ENCODE data around the gene DAGLA.
A peak's percentile ranks its signal among the peaks of the same experiment; 100 is the strongest.

The DAGLA gene

DNA sequence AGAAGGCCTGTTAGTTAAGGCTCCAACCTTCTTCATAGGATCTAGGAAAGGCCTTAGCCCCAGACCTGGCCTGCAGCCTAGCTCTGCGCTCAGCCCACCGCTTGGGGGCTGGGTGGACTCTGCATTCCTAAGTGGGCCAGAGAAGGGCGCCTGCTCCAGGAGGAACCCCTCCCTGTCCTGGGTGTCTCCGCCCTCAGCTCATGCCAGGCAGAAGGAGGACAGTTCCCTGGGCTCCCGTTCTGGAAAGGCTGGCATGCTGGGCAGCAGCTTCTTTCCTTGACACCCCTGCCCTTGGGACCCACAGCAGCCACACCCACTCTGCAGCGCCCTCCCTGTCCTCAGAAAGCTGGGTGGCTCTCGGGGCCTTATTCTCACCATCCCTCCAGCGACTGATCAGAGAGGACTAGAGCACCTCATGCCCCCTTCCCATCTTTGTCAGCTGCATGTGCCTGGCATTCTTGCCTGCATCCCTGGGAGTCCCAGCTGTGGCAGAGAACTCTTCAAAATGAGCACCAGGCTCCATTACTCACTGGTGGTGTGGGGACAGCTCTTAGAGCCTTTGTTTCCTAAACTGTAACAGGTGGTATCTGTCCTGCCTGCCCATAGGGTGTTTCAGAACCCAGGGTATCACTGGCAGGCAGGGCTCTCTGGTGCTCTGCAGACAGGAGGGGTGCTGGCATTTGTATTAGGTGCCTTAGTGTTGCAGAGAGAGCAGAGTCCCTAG, 51.9 kb downstream of the DAGLA start:
- no peak for DNase-seq

- peak in 1 of 2 donors; percentile 62 for DNase-seq
Observed at GRCh38 chr11:61732705-61733104, 52.5 kb downstream of the DAGLA start.

- peak; percentile 79 to 94 for DNase-seq
Observed at GRCh38 chr11:61733120-61733978, 53.2 kb downstream of the DAGLA start.

DNA sequence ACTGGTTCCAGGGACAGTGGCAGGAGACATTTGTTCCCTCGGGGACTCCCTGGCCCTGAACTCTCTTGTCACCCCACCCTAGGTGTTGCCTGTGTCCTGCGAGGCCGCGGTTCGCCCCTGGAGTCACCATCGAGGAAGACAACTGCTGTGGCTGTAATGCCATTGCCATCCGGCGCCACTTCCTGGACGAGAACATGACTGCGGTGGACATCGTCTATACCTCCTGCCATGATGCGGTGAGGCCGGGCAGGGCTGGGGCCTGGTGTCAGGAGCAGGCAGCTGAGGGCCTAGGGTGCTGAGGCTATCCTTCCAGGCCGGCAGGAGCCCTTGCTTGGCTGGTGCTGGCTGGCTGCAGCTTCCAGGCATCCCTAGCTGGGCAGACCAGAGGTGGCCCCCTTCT, 54.6 kb downstream of the DAGLA start:
- DNase-seq, result no peak

GRCh38 chr11:61735391-61735790, 55.2 kb downstream of the DAGLA start:
- DNase-seq, result no peak

DNA sequence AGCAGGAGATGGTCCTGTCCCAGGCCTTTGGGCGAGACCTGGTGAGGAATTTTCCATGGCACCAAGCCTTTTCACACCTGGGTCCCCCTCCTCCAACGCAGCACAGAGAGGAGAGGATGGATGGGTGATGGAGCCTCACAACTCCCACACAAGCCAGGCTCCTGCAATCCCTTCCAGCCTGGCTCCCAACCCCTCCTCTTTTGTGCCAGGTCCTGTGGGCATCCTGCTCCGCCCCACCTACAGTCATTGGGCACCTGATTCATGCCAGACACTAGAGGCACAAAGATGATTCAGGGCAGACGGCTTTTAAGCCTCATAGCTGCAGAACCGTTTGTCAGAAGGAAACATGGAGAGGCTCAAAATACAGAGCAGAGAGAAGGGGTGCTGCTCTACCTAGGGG, 56.1 kb downstream of the DAGLA start:
- no peak for DNase-seq

- no peak for DNase-seq
Observed at GRCh38 chr11:61737131-61737530, 56.9 kb downstream of the DAGLA start.

DNA sequence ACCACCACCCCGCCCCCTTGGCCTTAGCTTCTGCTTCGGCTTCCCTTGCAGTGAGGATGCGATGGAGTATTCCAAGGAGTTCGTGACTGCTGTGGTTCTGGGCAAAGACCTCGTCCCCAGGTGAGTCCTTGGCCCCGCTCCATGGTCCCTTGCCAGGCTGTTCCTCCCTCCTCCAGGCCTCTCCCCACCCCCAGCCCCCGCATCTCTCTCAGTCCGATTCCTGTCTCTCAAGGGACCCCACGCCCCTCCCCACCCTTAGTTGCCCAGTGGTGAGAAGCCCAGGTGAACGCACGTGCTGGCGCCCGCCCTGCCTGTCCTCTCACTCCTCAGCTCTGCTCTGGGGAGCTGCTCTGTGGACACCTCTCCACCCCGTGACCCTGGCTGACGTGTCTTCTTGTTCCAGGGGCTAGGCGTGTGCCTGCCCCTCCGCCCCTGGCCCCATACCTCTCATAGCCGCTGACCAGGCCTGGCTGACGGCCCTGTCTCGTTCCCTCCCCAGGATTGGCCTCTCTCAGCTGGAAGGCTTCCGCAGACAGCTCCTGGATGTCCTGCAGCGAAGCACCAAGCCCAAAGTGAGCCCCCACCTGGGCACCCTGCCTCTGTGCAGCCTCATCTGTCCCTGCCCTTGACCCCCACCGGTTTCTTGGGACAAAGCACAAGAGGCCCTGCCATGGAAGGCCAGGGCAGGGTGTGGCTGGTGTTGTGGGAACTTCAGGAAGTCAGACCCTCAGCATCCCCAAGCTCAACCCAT, 57.6 kb downstream of the DAGLA start:
- no peak for DNase-seq

- no peak for DNase-seq
Observed at GRCh38 chr11:61738776-61739175, 58.6 kb downstream of the DAGLA start.

DNA sequence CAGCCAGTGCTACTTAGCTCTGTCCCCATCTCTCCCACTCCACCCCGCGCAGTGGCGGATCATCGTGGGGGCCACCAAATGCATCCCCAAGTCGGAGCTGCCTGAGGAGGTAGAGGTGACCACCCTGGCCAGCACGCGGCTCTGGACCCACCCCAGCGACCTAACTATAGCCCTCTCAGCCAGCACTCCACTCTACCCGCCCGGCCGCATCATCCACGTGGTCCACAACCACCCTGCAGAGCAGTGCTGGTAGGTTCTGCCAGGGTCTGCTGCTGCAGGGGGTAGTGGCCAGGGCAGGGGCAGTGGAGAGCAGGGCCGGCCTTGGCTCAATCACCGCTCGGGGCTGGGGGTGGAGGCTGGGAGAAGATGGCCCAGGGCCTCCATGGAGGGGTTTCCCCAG, 59.2 kb downstream of the DAGLA start:
- no peak for DNase-seq

- DNase-seq, result no peak
Observed at GRCh38 chr11:61739966-61740365, 59.8 kb downstream of the DAGLA start.

- DNase-seq, result peak; percentile 85 to 89
Observed at GRCh38 chr11:61742391-61742790, 62.2 kb downstream of the DAGLA start.

DNA sequence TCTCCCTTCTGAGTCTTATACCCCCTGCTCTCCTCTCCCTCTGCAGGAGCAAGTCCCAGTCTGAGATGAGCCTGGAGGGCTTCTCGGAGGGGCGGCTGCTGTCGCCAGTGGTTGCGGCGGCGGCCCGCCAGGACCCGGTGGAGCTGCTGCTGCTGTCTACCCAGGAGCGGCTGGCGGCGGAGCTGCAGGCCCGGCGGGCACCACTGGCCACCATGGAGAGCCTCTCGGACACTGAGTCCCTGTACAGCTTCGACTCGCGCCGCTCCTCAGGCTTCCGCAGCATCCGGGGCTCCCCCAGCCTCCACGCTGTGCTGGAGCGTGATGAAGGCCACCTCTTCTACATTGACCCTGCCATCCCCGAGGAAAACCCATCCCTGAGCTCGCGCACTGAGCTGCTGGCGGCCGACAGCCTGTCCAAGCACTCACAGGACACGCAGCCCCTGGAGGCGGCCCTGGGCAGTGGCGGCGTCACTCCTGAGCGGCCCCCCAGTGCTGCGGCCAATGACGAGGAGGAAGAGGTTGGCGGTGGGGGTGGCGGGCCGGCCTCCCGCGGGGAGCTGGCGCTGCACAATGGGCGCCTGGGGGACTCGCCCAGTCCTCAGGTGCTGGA, 63.4 kb downstream of the DAGLA start:
- no peak for DNase-seq

GRCh38 chr11:61744181-61744580, 64.0 kb downstream of the DAGLA start:
- DNase-seq, result no peak

DNA sequence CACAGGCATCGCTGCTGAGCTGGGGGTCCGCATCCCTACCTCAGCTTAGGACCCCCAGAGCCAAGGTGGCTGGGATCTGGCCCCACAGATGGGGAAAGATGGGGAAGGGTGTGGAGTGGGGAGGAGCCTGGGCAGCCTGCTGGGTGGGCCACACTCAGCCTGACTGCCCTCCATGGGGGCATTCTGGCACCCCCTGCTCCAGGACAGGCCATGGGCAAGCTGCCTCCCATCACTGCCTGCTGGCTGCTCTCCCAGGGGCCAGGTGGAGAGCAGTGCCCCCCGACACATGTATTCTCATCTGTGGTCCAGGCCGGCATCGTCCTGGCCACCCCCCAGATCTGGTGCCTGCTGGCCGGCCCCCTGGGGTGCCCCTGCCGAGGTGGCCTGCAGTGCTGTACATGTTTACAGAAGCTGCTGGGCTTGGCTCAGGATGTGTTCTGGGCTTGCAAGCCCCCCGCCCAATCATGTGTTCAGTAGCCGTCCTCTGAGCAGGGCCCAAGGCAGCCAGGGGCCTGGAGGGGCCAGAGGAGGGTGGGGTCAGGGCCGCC, 64.5 kb downstream of the DAGLA start:
- DNase-seq, result no peak

- no peak for DNase-seq
Observed at GRCh38 chr11:61745781-61746441, 65.7 kb downstream of the DAGLA start.

GRCh38 chr11:61746442-61747191, 66.4 kb downstream of the DAGLA start:
- DNase-seq, result no peak

GRCh38 chr11:61747192-61747966, 67.2 kb downstream of the DAGLA start:
- peak; percentile 33 to 73 for DNase-seq

DNA sequence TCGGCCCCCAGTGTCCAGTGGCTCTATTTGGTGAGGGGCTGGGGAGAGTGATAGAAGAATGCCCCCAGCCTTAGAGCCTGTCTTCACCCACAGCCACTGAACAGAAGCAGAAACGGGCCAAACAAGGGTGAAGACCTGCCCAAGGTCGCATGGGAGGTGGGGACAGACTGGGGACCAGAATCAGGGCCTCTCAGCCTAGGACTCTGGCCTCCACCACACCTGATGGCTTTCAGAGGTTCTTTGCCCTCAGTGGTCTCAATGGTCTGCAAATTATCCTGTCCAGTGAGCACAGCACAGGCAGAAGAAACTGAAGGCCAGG, 67.7 kb downstream of the DAGLA start:
- DNase-seq, result no peak

DNA sequence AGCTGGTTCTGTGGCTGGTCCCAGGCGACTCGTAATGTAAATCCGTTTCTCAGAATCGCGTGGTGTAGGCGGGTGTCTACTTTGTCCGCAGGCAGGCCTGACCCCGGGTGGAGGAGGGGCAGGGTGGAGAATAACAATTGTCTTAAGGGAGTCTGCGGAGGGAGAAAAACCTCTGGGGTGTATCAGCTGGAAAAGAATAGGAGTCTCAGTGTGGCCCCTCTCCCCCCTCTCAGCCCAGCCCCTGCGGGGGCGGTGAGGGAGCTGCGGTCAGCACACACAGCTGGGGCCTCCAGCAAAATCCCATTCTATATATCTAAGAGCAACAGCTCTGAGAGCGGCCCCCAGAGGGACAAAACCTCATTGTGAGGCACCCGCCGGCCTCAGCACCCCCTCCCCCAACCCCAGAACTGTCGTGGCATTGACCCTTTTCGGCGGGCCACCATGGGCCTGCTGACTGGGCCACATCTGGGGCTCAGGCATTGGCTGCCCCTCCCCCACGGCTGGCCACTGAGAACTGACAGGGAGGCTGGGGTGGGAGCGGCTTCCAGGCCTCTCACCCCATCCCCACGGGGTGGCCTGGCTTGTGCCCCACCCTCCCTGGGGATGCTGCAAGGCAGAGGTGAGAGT, 69.5 kb downstream of the DAGLA start:
- peak; percentile 25 to 27 for DNase-seq
